Measurements from ENCODE around the gene DNAJC25.

DNAJC25 gene

DNA sequence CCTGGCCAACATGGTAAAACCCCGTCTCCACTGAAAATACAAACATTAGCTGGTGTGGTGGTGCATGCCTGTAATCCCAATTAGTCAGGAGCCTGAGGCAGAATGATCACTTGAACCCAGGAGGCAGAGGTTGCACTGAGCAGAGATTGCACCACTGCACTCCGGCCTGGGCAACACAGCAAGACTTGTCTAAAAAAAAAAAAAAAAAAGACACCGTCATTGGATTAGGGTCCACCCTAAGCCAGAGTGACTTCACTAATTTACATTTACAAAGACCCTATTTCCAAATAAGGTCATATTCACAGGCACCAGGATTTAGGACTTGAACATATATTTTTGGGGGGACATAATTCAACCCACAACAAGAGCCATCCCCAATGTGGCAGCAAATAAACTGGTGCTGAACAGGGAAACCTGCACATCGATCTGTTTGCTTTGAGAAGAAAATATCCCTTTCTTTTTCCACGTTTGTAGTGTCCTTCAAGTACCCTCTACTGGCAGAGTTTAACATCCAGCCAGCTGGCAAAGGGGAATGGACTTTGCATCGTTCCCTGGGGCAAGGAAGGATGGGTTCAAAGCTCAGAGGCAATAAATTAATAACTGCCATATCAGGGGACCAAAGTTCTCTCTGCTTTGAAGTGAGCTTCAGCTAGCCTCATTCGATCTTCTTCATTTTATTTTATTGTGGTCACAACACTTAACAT lies 3.7 kb upstream of the DNAJC25 start:
- DNase-seq (ENCODE audit: low spot score): no peak

DNA sequence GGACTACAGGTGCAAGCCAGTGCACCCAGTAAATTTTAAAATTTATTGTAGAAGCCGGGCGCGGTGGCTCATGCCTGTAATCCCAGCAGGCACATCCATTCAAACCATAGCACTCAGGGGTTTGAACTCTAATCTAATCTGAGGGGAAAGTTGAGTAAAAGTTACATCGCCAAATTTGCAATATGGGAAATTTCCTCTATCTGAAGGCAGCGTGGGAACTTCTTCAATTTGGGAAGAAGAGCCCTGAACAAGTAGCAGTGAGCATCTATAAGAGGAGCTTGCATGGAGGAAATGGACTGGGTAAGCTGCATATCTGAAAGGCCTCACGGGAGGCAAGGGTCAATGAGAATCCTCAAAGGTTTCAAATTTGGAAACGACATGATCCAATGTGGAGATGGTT lies 2.7 kb upstream of the DNAJC25 start:
- DNase-seq (ENCODE audit: low spot score): no peak

DNA sequence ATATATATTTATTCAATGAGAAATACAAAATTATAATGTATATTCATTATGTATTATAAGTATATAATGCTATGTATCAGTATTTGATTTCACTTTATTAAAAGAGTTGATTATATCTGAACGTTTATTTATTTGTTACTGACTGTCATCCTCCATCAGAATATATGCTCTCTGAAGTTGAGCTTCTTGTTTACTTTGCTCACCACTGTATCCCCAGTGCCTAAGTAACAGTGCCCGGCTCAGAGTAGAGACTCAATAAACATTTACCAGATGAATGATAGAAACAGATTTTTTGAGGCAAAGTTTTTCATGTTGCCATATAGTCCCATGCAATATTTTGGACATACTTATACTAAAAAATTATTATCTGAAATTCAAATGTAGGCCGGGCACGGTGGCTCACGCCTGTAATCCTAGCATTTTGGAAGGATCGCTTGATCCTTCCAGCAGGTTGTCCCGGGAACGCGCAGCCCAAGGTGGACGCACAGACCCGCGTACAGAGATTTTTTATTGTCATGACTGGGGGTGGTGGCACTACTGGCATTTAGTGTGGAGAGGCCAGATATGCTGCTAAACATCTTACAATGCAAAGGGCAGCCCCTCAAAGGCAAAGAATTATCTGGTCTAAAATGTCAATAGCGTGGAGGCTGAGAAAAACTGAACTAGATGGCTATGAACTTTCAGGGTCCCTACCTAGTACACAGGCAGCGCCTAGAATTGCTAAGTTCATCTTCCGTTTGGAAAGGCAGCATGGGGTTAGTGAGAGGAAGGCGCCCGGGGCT lies 761 bp upstream of the DNAJC25 start:
- DNase-seq (ENCODE audit: low spot score): no peak

DNA sequence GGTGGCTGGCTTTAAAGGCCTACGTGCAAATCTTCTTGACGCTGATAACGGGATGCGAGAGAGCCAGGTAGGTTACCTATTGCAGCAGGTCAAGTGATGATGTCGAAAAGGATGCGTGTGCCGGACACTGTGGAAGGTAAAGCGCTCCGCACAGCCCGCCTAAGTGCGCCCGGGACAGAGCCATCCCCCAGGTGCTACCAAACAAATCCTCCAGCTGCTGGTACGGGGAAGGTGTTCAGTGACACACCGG lies 245 bp upstream of the DNAJC25 start:
- DNase-seq (ENCODE audit: low spot score): no peak

- DNase-seq (ENCODE audit: low spot score): no peak
These were observed 926 bp downstream of the DNAJC25 start for GRCh38 chr9:111632060-111632459.

DNA sequence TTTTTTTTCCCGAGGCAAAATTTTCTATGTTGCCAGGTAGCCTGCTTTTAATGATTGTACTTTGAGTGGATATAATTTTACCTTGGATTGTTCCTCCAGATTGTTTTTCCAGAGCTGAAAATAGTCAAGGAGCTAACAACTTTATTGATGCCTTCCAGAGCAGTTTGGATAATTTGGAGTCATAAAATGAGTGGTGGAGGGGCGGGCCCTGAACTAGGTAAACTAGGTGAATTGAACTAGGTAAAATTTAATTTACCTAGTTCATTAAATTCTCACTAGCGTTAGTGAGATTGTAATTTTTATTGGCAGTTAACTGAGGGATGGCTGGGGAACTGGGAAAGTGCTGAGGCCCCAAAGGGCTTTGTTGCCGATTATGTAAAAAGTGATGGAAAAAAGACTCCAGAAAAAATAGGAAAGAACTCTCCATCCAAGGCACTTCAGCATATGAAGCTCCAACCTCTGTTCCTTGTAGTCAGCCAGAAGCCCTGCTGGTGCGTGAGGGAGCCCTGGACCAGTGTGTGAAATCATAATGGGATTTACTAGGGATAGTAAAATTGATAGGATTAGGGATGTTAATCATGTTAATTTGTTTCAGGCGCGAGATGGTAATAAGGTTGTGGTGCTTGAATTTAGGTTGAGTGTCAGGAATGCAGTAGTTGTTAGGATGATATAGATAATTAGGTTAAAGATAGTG lies 1.7 kb downstream of the DNAJC25 start:
- no peak for DNase-seq (ENCODE audit: low spot score)

DNA sequence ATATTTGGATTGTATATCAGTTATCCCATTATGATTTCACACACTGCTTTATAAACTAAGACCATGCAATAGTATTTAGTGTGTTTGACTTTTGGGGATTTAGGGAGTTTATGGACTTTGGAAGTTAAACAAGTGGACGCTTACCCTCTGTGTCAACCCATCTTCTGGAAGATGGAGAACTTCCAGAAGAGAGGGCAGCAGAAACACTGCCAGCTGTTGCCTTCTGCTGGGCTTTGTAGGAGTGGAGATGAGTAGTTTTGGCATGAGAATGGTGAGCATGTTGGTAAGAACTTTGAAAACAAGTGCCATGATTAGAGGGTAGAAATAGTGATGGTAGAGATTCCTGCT lies 2.2 kb downstream of the DNAJC25 start:
- no peak for DNase-seq (ENCODE audit: low spot score)

- DNase-seq (ENCODE audit: low spot score): no peak
These were observed 3.7 kb downstream of the DNAJC25 start for GRCh38 chr9:111634860-111635259.

- DNase-seq (ENCODE audit: low spot score): no peak
These were observed 6.4 kb downstream of the DNAJC25 start for GRCh38 chr9:111637421-111637950.

DNA sequence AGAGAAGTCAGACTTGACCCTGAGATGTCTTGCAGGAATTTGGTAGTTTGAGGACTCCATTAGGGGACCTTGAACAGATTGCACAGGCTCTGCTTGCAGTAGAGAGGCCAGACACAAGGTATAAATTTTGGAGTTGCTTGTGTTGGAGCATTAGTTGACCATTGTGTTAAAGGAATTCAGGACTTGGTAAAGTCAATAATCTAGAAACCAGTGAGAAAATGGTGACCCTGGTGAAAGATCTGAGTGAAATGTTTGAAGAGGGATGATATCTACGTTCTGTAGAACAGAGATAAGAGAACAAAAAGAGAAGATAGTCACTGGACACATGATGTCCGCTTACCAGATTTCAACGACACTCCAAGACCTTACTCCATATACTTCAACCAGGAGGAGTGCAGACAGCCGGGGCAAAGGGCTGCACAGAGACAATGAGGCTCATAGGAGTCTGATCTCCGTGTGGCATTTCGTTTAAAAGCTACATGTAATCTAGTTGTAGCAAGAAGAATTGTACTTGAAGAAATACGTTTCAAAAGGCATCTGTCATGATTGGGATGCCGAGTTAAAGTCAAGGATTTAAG lies 13.2 kb downstream of the DNAJC25 start:
- no peak for DNase-seq (ENCODE audit: low spot score)

DNA sequence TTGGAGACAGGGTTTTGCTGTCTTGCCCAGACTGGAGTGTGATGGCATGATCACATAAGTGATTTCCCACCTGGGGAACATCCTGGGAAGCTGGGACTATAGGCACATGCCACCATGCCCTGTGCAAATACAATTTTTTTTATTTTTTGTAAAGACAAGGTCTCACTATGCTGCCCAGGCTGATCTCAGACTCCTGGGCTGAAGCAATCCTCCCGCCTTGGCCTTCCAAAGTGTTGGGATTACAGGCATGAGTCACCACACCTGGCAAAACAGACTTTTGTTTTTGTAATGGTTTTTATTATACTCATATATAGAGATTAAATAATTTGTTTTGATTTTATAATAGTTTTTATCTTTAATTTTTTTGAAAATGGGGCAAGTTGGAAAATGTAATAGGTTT lies 14.7 kb downstream of the DNAJC25 start:
- no peak for DNase-seq (ENCODE audit: low spot score)

- no peak for DNase-seq (ENCODE audit: low spot score)
These were observed 15.3 kb downstream of the DNAJC25 start for GRCh38 chr9:111646417-111646816.

- no peak for DNase-seq (ENCODE audit: low spot score)
These were observed 16.9 kb downstream of the DNAJC25 start for GRCh38 chr9:111648066-111648465.

GRCh38 chr9:111649016-111649415 lies 17.9 kb downstream of the DNAJC25 start:
- DNase-seq (ENCODE audit: low spot score): no peak

GRCh38 chr9:111657051-111657450 lies 25.9 kb downstream of the DNAJC25 start:
- DNase-seq (ENCODE audit: low spot score): peak; percentile 13

GRCh38 chr9:111658943-111659342 lies 27.8 kb downstream of the DNAJC25 start:
- DNase-seq (ENCODE audit: low spot score): no peak

DNA sequence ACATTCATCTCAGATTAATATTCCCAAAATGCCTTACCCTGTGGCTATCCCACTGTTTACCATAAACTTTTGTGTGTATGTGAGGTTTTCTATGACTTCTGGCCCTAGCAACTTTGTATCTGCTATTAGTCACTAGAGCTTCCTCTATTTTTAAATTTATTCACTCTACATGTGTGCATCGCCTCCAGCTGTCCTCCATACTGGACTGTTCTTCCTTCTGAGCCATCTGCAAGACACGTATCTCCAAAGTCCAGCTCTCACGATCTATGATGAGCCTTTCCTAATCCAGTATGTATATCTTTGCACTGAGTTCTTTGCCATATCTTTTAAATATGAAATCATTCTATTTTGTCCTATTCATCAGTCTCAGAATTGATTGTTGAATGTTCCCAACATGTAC lies 28.6 kb downstream of the DNAJC25 start:
- no peak for DNase-seq (ENCODE audit: low spot score)

GRCh38 chr9:111661150-111661801 lies 30.1 kb downstream of the DNAJC25 start, which contains the start of gene GNG10:
TSS of gene GNG10 (plus strand) at chr9:111661605. CDS start at chr9:111661635, 30 bp downstream.
- DNase-seq (ENCODE audit: low spot score): peak; percentile 70

GRCh38 chr9:111661802-111662521 lies 30.8 kb downstream of the DNAJC25 start:
- DNase-seq (ENCODE audit: low spot score): peak; percentile 57

DNA sequence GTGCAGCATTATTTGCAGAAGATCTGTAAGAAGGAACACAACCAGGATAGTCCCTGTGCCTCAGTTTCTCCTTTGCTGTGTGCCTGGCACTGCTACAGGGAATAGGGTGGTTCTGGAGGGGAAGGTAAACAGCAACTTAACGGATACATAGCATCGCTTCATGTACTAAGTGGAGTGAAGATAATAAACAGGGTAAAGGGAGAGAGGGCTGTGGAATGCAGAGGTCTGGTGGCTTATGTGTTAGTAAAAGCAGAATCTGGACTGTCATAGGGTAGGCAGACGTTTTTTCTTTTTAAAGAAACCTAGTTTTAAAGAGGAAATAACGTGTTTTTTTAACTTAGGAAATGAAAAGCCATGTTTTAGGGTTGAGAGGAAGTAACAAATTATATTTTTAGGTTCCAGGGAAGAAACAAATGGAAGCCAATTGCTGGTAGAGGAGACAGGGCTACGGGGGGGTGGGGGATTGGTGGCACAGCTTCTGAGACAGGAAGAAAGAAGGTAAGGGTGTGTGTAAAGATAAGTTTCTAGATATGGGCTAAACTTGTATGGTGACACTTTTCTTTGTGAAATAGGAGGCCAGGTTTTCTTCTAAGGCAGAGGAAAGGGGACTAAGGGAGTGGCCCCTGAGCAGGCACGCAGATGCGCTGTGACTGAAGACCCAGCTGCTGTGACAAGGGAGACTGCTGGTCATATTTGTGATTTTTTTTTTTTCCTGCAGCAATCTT lies 31.6 kb downstream of the DNAJC25 start:
- DNase-seq (ENCODE audit: low spot score): no peak

- peak; percentile 63 for DNase-seq (ENCODE audit: low spot score)
These were observed 32.2 kb downstream of the DNAJC25 start for GRCh38 chr9:111663301-111663823.
